Aorta (tissue), 5 donors: ENCODE data around the gene SLC1A4. TPM values are rescaled to one million over a fixed set of nuclear protein-coding genes. Genes with fewer than 3 reads are reported as not detected.
"Not testable (repeated sequence)": the region's sequence is repeated elsewhere in the genome, so short reads cannot be mapped to it uniquely, and the experiment has no call there.

ENCODE experiments used
- ATAC-seq: fragments of 200-7000 bp; cut with Tn5 transposase; one replicate; pipeline ENCODE4 v1.9.1; 2022; ENCODE audit warnings: moderate library complexity; ENCODE audit not compliant: low FRiP score
- DNase-seq, 2 donors: peaks; one replicate each; pipeline ENCODE4 v3.0.0-alpha.2; 2020
- H3K27ac ChIP-seq, 2 donors: one replicate each; pipeline ENCODE4 v1.5.1; 2013; ENCODE audit warnings: low read length in 2 of 2, mild to moderate bottlenecking in 2 of 2, moderate library complexity in 2 of 2, control low read depth in 1 of 2, inconsistent platforms in 1 of 2, low read depth in 1 of 2
- H3K27me3 ChIP-seq, 2 donors: one replicate each; pipeline ENCODE4 v1.6.1; 2013; ENCODE audit warnings: control low read depth in 1 of 2, low read length in 1 of 2, mild to moderate bottlenecking in 1 of 2, moderate library complexity in 1 of 2; ENCODE audit not compliant: insufficient read depth in 2 of 2, control insufficient read depth in 1 of 2
- H3K36me3 ChIP-seq, 2 donors: one replicate each; pipeline ENCODE4 v1.6.1; 2013; ENCODE audit warnings: control low read depth in 1 of 2, low read length in 1 of 2, mild to moderate bottlenecking in 1 of 2; ENCODE audit not compliant: insufficient read depth in 2 of 2, control insufficient read depth in 1 of 2
- H3K4me1 ChIP-seq, 2 donors: one replicate each; pipeline ENCODE4 v1.6.1; 2013; ENCODE audit warnings: low read length in 2 of 2, control low read depth in 1 of 2, mild to moderate bottlenecking in 1 of 2, moderate library complexity in 1 of 2; ENCODE audit not compliant: insufficient read depth in 2 of 2, control insufficient read depth in 1 of 2
- H3K4me3 ChIP-seq, 2 donors: one replicate each; pipeline ENCODE4 v1.5.1; 2013; ENCODE audit warnings: low read length in 2 of 2, control low read depth in 1 of 2, mild to moderate bottlenecking in 1 of 2
- H3K9me3 ChIP-seq: one replicate; pipeline ENCODE4 v1.6.1; 2013; ENCODE audit warnings: mild to moderate bottlenecking, low read length; ENCODE audit not compliant: control insufficient read depth
- WGBS, 2 donors: extraction: QIAGEN DNeasy Blood & Tissue Kit; methylation state at CpG; one replicate each; pipeline ENCODE4 v1.1.7; 2013; 5-methylcytosine and 5-hydroxymethylcytosine counted together
- intact Hi-C, 2 donors: fragments of 100-400 bp; cut with DNase I; formaldehyde crosslinking; loops; one replicate each; pipeline versions ENCODE4 v1.14.2 to v1.15.0; 2022
- polyA plus RNA-seq, 2 donors: library from polyadenylated mRNA; stranded (reverse); fragments of 200-250 nt; gene quantifications; one replicate each; pipeline ENCODE4 v1.2.3, GENCODE V29; 2013
- total RNA-seq, 2 donors: library from RNA; stranded (reverse); fragmentation: NEBNext Ultra II Directional; extraction: Animal tissue kit (Norgen Biotek cat#: 25700); gene quantifications; one replicate each; pipeline ENCODE4 v1.2.1, GENCODE V29; 2021
- donor health status: healthy with polysubstance abuse.
- donor health status: Bipolar disorder and iron deficiency.
- donor health status: DM: no; HTN: no; CAD: no.
- donor health status: DM: no; HTN: no; CAD: no.
- donor health status: DM: yes; HTN: yes; CAD: no.

Gene SLC1A4
- total and polyA plus RNA-seq, 4 donors: 6.9 to 26.4 (median 17.8) TPM

- Histone ChIP-seq H3K27me3 (no peaks in the 10 kb centered on the region), H3K27ac (no peak overlapping the region), H3K4me1 (no peaks in the 10 kb centered on the region), H3K36me3 (no peaks in the 10 kb centered on the region), H3K9me3 (no peaks in the 10 kb centered on the region), H3K4me3 (no peak overlapping the region)
- DNase-seq (no peak), ATAC-seq (no peak)
- 81 to 85% methylated on average over 2 of the region's 2 CpGs for WGBS, 2 donors
- intact Hi-C loops: no loop called here
Observed at GRCh38 chr2:64960819-64961218, 28.4 kb upstream of the SLC1A4 start.

- H3K4me3 ChIP-seq, ATAC-seq, intact Hi-C loops, DNase-seq, H3K9me3 ChIP-seq, H3K4me1 ChIP-seq, H3K27ac ChIP-seq, H3K36me3 ChIP-seq, H3K27me3 ChIP-seq: not testable (repeated sequence)
- 92 to 97% methylated on average over 4 of the region's 4 CpGs for WGBS, 2 donors
Observed at GRCh38 chr2:64963138-64963537, 26.1 kb upstream of the SLC1A4 start.

- Histone ChIP-seq H3K4me3 (no peak overlapping the region), H3K9me3 (no peaks in the 10 kb centered on the region), H3K27me3 (no peaks in the 10 kb centered on the region), H3K27ac (no peak overlapping the region), H3K36me3 (no peaks in the 10 kb centered on the region), H3K4me1 (no peaks in the 10 kb centered on the region)
- DNase-seq (no peak), ATAC-seq (no peak)
- intact Hi-C loops: no loop called here
- 94 to 100% methylated on average over 1 of the region's 1 CpG for WGBS, 2 donors
Observed at GRCh38 chr2:64963719-64964118, 25.5 kb upstream of the SLC1A4 start.

- no peak overlapping the region for H3K27ac ChIP-seq
- H3K36me3 ChIP-seq: no peaks in the 10 kb centered on the region
- DNase-seq (no peak), ATAC-seq (no peak)
- intact Hi-C loops: no loop called here
- H3K27me3 ChIP-seq: no peaks in the 10 kb centered on the region
- H3K4me3 ChIP-seq: no peak overlapping the region
- H3K9me3 ChIP-seq: no peaks in the 10 kb centered on the region
- H3K4me1 ChIP-seq: no peaks in the 10 kb centered on the region
- 98% methylated on average over 4 of the region's 4 CpGs for WGBS, 2 donors
Observed at GRCh38 chr2:64966017-64966416, 23.2 kb upstream of the SLC1A4 start.

- intact Hi-C loops: no loop called here
- DNase-seq (no peak), ATAC-seq (no peak)
- Histone ChIP-seq H3K27me3 (no peaks in the 10 kb centered on the region), H3K9me3 (no peaks in the 10 kb centered on the region), H3K4me3 (no peak overlapping the region), H3K4me1 (no peaks in the 10 kb centered on the region), H3K36me3 (no peaks in the 10 kb centered on the region), H3K27ac (no peak overlapping the region)
- WGBS, 2 donors: 92 to 94% methylated on average over 7 of the region's 7 CpGs
Observed at GRCh38 chr2:64966839-64967238, 22.4 kb upstream of the SLC1A4 start.

- ATAC-seq: no peak
- no peaks in the 10 kb centered on the region for H3K36me3 ChIP-seq
- intact Hi-C loops: no loop called here
- DNase-seq: no peak
- no peak overlapping the region for H3K27ac ChIP-seq
- peaks cover 0 to 1% of the 10 kb centered on the region in 2 donors for H3K4me1 ChIP-seq
- 95 to 99% methylated on average over 4 of the region's 4 CpGs for WGBS, 2 donors
- H3K4me3 ChIP-seq: no peak overlapping the region
- no peaks in the 10 kb centered on the region for H3K27me3 ChIP-seq
- no peaks in the 10 kb centered on the region for H3K9me3 ChIP-seq
Observed at GRCh38 chr2:64967601-64968000, 21.6 kb upstream of the SLC1A4 start.

GRCh38 chr2:64969086-64969485, 20.1 kb upstream of the SLC1A4 start:
- H3K27me3 ChIP-seq, H3K4me3 ChIP-seq, H3K36me3 ChIP-seq, DNase-seq, intact Hi-C loops, H3K4me1 ChIP-seq, H3K9me3 ChIP-seq, H3K27ac ChIP-seq, ATAC-seq: not testable (repeated sequence)
- WGBS, 2 donors: 98 to 99% methylated on average over 25 of the region's 25 CpGs

GRCh38 chr2:64970495-64970894, 18.7 kb upstream of the SLC1A4 start:
- H3K36me3 ChIP-seq: no peaks in the 10 kb centered on the region
- intact Hi-C loops: no loop called here
- H3K27me3 ChIP-seq: no peaks in the 10 kb centered on the region
- H3K9me3 ChIP-seq: no peaks in the 10 kb centered on the region
- peaks cover 0 to 5% of the 10 kb centered on the region in 2 donors for H3K4me1 ChIP-seq
- DNase-seq: no peak
- no peak overlapping the region for H3K4me3 ChIP-seq
- WGBS, 2 donors: 76 to 77% methylated on average over 2 of the region's 2 CpGs
- no peak overlapping the region for H3K27ac ChIP-seq
- no peak for ATAC-seq

GRCh38 chr2:64972426-64972825, 16.8 kb upstream of the SLC1A4 start:
- Histone ChIP-seq H3K4me3 (no peak overlapping the region), H3K36me3 (no peaks in the 10 kb centered on the region), H3K4me1 (peaks cover 3 to 5% of the 10 kb centered on the region in 2 donors), H3K27me3 (no peaks in the 10 kb centered on the region), H3K27ac (no peak overlapping the region), H3K9me3 (no peaks in the 10 kb centered on the region)
- intact Hi-C loops: no loop called here
- 12 to 26% methylated on average over 5 of the region's 5 CpGs for WGBS, 2 donors
- DNase-seq (no peak), ATAC-seq (no peak)
